GM12878 (cell line): Measurements from ENCODE around the gene RRM2. TPM values are rescaled to one million over a fixed set of nuclear protein-coding genes. Genes with fewer than 3 reads are reported as not detected.

ENCODE experiments used
- ATAC-seq: fragments of 200-7000 bp; cut with Tn5 transposase; 3 replicates; pipeline ENCODE4 v1.9.1; 2020; ENCODE audit warnings: mild to moderate bottlenecking, moderate library complexity
- BruUV-seq: library from RNA; stranded (reverse); fragments of 400-500 nt; replicated peaks from 2 replicates; lab custom pipeline; 2021; lab: Mats Ljungman, UMichigan
- CTCF ChIA-PET: fragments of 300-600 bp; sonication (Branson Sonifier 250); formaldehyde crosslinking; extraction: SDS; loops from one replicate; lab custom pipeline; 2021; ENCODE audit warnings: inconsistent platforms; lab: Yijun Ruan, JAX
- POLR2A ChIA-PET: fragments of 350-600 bp; formaldehyde crosslinking; extraction: SDS; loops from one replicate; lab custom pipeline; 2021; ENCODE audit warnings: inconsistent platforms; lab: Charles Lee
- RAD21 ChIA-PET: fragments of 300-600 bp; sonication (Branson Sonifier 250); formaldehyde crosslinking; loops from one replicate; lab custom pipeline; 2023; ENCODE audit warnings: antibody characterized with exemption; ENCODE audit not compliant: unreplicated experiment; lab: Charles Lee
- SMC1A ChIA-PET: fragments of 300-600 bp; sonication (Branson Sonifier 250); formaldehyde crosslinking; loops from one replicate; lab custom pipeline; 2023; ENCODE audit not compliant: unreplicated experiment, uncharacterized antibody; lab: Charles Lee
- DNase-seq: peaks from one replicate; pipeline ENCODE4 v3.0.0-alpha.2; 2011; ENCODE audit warnings: low read depth, low spot score
- FAIRE-seq: peaks from 3 replicates; lab custom pipeline; 2011; peaks lifted over from hg19 to GRCh38; lab: Jason Lieb, UNC
- H2AFZ ChIP-seq: 2 replicates; pipeline ENCODE4 v1.6.0; 2011; ENCODE audit warnings: low read depth, low read length, control low read depth; ENCODE audit not compliant: control insufficient read depth
- H3K27ac ChIP-seq: 2 replicates; pipeline ENCODE4 v1.5.1; 2011; ENCODE audit warnings: control low read depth; ENCODE audit not compliant: control insufficient read depth, insufficient read depth
- H3K27me3 ChIP-seq, 2 experiments: replicated peaks in 1 of 2; 2 replicates each; pipeline versions ENCODE4 v1.6.0 to v1.6.1; 2011; ENCODE audit warnings: low read length in 1 of 2; ENCODE audit not compliant: control insufficient read depth in 2 of 2, insufficient read depth in 2 of 2
- H3K36me3 ChIP-seq, 2 experiments: 2 replicates each; pipeline ENCODE4 v1.5.1; 2011; ENCODE audit warnings: low read length in 1 of 2; ENCODE audit not compliant: control insufficient read depth in 2 of 2, insufficient read depth in 2 of 2
- H3K4me1 ChIP-seq: 2 replicates; pipeline ENCODE4 v1.6.1; 2011; ENCODE audit warnings: mild to moderate bottlenecking, low read length, moderate library complexity, mixed read lengths; ENCODE audit not compliant: control insufficient read depth, insufficient read depth
- H3K4me2 ChIP-seq: 2 replicates; pipeline ENCODE4 v1.6.0; 2011; ENCODE audit warnings: control low read depth; ENCODE audit not compliant: control insufficient read depth, insufficient read depth
- H3K4me3 ChIP-seq: fragments of 200-600 bp; sonication (generic); 2 replicates; pipeline ENCODE4 v1.5.1; 2016
- H3K79me2 ChIP-seq: 2 replicates; pipeline ENCODE4 v1.6.0; 2011; ENCODE audit warnings: low read length; ENCODE audit not compliant: control insufficient read depth, insufficient read depth
- H3K9ac ChIP-seq: 2 replicates; pipeline ENCODE4 v1.8.0; 2011; ENCODE audit warnings: low read length, control low read depth, mixed read lengths; ENCODE audit not compliant: control insufficient read depth, insufficient read depth
- H3K9me3 ChIP-seq: replicated peaks from 3 replicates; pipeline ENCODE4 v1.5.1; 2011; ENCODE audit warnings: mild to moderate bottlenecking, low read length; ENCODE audit not compliant: control insufficient read depth, insufficient read depth
- H4K20me1 ChIP-seq: 2 replicates; pipeline ENCODE4 v1.6.0; 2011; ENCODE audit not compliant: control insufficient read depth, insufficient read depth
- IKZF2 ChIP-seq, 2 experiments: fragments of 450-650 bp; IDR thresholded peaks; 2 replicates each; pipeline ENCODE4 v1.6.1; 2017; ENCODE audit warnings: mild to moderate bottlenecking in 2 of 2, moderate library complexity in 2 of 2
- WGBS: methylation state at CpG from one replicate; pipeline ENCODE4 v1.1.6; 2016; ENCODE audit warnings: low lambda C conversion rate; ENCODE audit not compliant: insufficient replicate concordance, insufficient coverage; ENCODE audit errors: missing lambda C conversion rate; 5-methylcytosine and 5-hydroxymethylcytosine counted together
- in situ Hi-C: fragments of 300-500 bp; cut with MboI; formaldehyde crosslinking; loops from 9 replicates; pipeline ENCODE4 v1.14.3; 2018; ENCODE audit warnings: mixed read lengths
- intact Hi-C: fragments of 100-400 bp; cut with micrococcal nuclease; formaldehyde crosslinking; loops from one replicate; pipeline ENCODE4 v1.14.2; 2022; ENCODE audit not compliant: unreplicated experiment
- polyA plus RNA-seq, 11 experiments: library from polyadenylated mRNA; depleted of rRNA in 4 of 11; unstranded in 6 of 11; stranded (reverse) in 5 of 11; fragments of >200 nt; fragmentation: Nextera tagmentation in 4 of 11; fragmentation: Illumina TruSeq in 1 of 11; extraction: Ambion mirVana in 4 of 11; extraction: Trizol in 1 of 11; gene quantifications; 1 replicate in 1 of 11; 2 replicates in 10 of 11; pipeline versions ENCODE4 v1.2.1 to v1.2.3, GENCODE V29; 2011 to 2016; ENCODE audit warnings: inconsistent platforms in 2 of 11, missing spikeins in 2 of 11, low read depth in 1 of 11
- total RNA-seq, 4 experiments: library from RNA; depleted of rRNA in 3 of 4; stranded (reverse); fragments of >200 nt in 3 of 4; fragmentation: Illumina TruSeq in 1 of 4; extraction: Trizol in 1 of 4; gene quantifications; 2 replicates each; pipeline versions ENCODE4 v1.2.1 to v1.2.3, GENCODE V29; 2013 to 2021
- TF ChIP-seq, protein P1 (sequence below): IDR thresholded peaks from 2 replicates; pipeline ENCODE4 v1.6.1; 2011; ENCODE audit warnings: borderline replicate concordance, low read depth, mild to moderate bottlenecking, moderate library complexity, mixed read lengths, low read length; ENCODE audit not compliant: insufficient read depth; ENCODE audit errors: extremely low read length

RRM2 gene
- total and polyA plus RNA-seq, 10 of the 15 experiments (the other 5 are each of a cell fraction or from before 2014, with no cell fraction given), result 54.4 to 771 (median 159) TPM

DNA sequence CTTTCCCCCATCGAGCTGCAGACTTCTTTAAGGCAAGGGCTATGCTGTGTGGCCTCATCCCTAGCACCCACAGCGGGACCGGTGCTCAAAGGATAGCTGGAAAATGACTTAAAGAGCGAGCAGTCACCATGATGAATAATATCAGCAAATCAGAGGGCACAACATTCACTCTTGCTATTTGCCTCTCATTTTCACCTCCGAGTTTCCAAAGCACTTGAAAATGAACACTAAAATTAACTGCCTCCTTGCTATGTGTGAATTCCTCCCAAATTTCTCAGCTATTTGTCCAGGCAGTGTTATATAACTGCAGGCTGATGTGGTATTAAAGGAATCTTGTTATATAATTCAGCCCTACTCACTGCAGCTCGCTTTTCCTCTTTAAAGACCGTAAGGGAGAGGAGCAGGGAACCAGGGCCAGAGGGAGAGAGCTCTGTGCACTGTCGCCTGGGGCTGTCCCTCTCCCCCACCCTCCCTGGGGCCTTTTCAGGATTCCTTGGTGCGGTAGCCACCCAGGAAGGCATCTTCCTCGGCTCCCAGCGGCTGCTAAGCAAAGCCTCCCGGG lies 43.8 kb upstream of the RRM2 start:
- BruUV-seq, result no TSS peak
- CTCF ChIA-PET, result interaction anchor here (0.8 to 22.8 kb wide), 13 partner anchors 11 to 368 kb away, joined by 3 to 983 read pairs (median 4); no protein-coding TSS in a partner anchor
- DNase-seq (no peak), ATAC-seq (peak; percentile 0; the same call in 1 of the 3 replicates), FAIRE-seq (no peak)
- Histone ChIP-seq H2AFZ (no peak overlapping the region; the same call in 1 of the 2 replicates), H3K79me2 (no peaks in the 10 kb centered on the region; the same call in 1 of the 2 replicates), H3K4me3 (peak overlapping the region; percentile 57), H3K4me1 (peaks cover 44% of the 10 kb centered on the region), H4K20me1 (no peaks in the 10 kb centered on the region), H3K9ac (peak overlapping the region; percentile 47), H3K27ac (peak overlapping the region; percentile 4; the same call in 1 of the 2 replicates), H3K36me3 (no peaks in the 10 kb centered on the region), H3K4me2 (peak overlapping the region; percentile 66), H3K9me3 (no peaks in the 10 kb centered on the region), H3K27me3 (no peaks in the 10 kb centered on the region)
- in situ Hi-C loops, result loop anchor here (5.0 kb wide), 1 partner anchor 359 kb away; no protein-coding TSS in a partner anchor
- WGBS, result 30% methylated on average over 12 of the region's 12 CpGs
- POLR2A ChIA-PET, result interaction anchor here (0.6 to 5.8 kb wide), 8 partner anchors 12 to 370 kb away, joined by 3 to 73 read pairs (median 4); partner anchors contain the start of gene ODC1
- TF ChIP-seq, protein P1, sequence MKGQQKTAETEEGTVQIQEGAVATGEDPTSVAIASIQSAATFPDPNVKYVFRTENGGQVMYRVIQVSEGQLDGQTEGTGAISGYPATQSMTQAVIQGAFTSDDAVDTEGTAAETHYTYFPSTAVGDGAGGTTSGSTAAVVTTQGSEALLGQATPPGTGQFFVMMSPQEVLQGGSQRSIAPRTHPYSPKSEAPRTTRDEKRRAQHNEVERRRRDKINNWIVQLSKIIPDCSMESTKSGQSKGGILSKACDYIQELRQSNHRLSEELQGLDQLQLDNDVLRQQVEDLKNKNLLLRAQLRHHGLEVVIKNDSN, result no peak
- TF ChIP-seq IKZF2 (IDR thresholded peaks at IDR 0.05), result 0 out of 4 replicates have a peak, but pooled peaks of 1 of the 2 experiments have one; percentile 5
- RAD21 ChIA-PET, result interaction anchor here (0.8 to 13.2 kb wide), 11 partner anchors 12 to 369 kb away, joined by 3 to 216 read pairs (median 6); partner anchors contain the start of genes ODC1 and RRM2
- SMC1A ChIA-PET, result interaction anchor here (0.6 to 13.9 kb wide), 13 partner anchors 10 to 366 kb away, joined by 3 to 236 read pairs (median 4); no protein-coding TSS in a partner anchor
- intact Hi-C loops, result no loop called here
